Endometrial microvascular endothelial cells (primary cell): ENCODE measurements around the gene HOXC12. TPM values are rescaled to one million over a fixed set of nuclear protein-coding genes. Genes with fewer than 3 reads are reported as not detected.

ENCODE experiments used
- in situ Hi-C: cut with HindIII; loops from 2 replicates; pipeline ENCODE4 v1.10.0; 2017; ENCODE audit warnings: low sequenced_read_pairs, low pct_unique_long_range_greater_than_20kb; ENCODE audit errors: inconsistent ontology term
- total RNA-seq: library from RNA; depleted of rRNA; stranded (reverse); fragments of >200 nt; gene quantifications from one replicate; pipeline ENCODE4 v1.2.3, GENCODE V29; 2015; ENCODE audit errors: inconsistent ontology term

The HOXC12 gene
- total RNA-seq, 1 donor from 2014 or later, result not detected

GRCh38 chr12:53939141-53940108 lies 15.3 kb upstream of the HOXC12 start:
- in situ Hi-C loops, result no loop called here

GRCh38 chr12:53940443-53941014 lies 14.2 kb upstream of the HOXC12 start:
- in situ Hi-C loops, result no loop called here

- in situ Hi-C loops, result no loop called here
Measured at GRCh38 chr12:53941187-53941586, 13.5 kb upstream of the HOXC12 start.

GRCh38 chr12:53941750-53942149 lies 13.0 kb upstream of the HOXC12 start:
- in situ Hi-C loops, result no loop called here

- in situ Hi-C loops, result no loop called here
Measured at GRCh38 chr12:53942467-53942997, 12.2 kb upstream of the HOXC12 start.

GRCh38 chr12:53944209-53944608 lies 10.5 kb upstream of the HOXC12 start:
- in situ Hi-C loops, result no loop called here

- in situ Hi-C loops, result no loop called here
Measured at GRCh38 chr12:53944907-53945847, 9.5 kb upstream of the HOXC12 start.

GRCh38 chr12:53947743-53948142 lies 7.0 kb upstream of the HOXC12 start:
- in situ Hi-C loops, result no loop called here

- in situ Hi-C loops, result no loop called here
Measured at GRCh38 chr12:53948650-53949593, 5.8 kb upstream of the HOXC12 start.

GRCh38 chr12:53949631-53950436 lies 4.9 kb upstream of the HOXC12 start:
- in situ Hi-C loops, result no loop called here

- in situ Hi-C loops, result no loop called here
Measured at GRCh38 chr12:53950437-53950773, 4.3 kb upstream of the HOXC12 start.

GRCh38 chr12:53950789-53951576 lies 3.7 kb upstream of the HOXC12 start:
- in situ Hi-C loops, result no loop called here

GRCh38 chr12:53951577-53952334 lies 2.9 kb upstream of the HOXC12 start:
- in situ Hi-C loops, result no loop called here

- in situ Hi-C loops, result no loop called here
Measured at GRCh38 chr12:53952335-53952694, 2.4 kb upstream of the HOXC12 start.

GRCh38 chr12:53952871-53953734 lies 1.6 kb upstream of the HOXC12 start:
- in situ Hi-C loops, result no loop called here
